HG03354 (cell line): ENCODE data around the gene TMEM222.

Experiments
- ATAC-seq: cut with Tn5 transposase; IDR thresholded peaks from one replicate; pipeline ENCODE4 v1.9.1; 2021; ENCODE audit warnings: mild to moderate bottlenecking; ENCODE audit not compliant: unreplicated experiment, poor library complexity, severe bottlenecking

TMEM222 gene

GRCh38 chr1:27338751-27339150, 16.8 kb downstream of the TMEM222 start:
- ATAC-seq = no peak

DNA sequence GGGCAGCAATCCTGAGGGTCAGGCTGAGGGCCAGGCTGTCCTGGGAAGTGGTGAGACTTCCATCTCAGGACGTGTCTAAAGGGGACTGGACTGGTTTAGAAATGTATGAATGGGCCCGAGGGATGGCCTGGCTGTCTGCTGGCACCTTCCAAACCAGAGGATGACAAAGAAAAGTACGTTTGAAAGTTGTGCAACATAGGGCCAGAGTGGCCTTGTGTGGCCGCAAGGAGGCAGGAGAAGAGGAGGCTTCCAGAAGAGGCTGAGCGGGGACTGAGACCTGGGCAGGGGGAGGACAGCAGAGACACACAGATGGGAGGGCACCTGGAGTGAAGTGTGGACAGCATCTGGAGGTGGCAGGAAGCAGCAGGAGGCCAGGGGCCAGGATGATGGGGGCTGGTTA, 17.2 kb downstream of the TMEM222 start:
- no peak for ATAC-seq

DNA sequence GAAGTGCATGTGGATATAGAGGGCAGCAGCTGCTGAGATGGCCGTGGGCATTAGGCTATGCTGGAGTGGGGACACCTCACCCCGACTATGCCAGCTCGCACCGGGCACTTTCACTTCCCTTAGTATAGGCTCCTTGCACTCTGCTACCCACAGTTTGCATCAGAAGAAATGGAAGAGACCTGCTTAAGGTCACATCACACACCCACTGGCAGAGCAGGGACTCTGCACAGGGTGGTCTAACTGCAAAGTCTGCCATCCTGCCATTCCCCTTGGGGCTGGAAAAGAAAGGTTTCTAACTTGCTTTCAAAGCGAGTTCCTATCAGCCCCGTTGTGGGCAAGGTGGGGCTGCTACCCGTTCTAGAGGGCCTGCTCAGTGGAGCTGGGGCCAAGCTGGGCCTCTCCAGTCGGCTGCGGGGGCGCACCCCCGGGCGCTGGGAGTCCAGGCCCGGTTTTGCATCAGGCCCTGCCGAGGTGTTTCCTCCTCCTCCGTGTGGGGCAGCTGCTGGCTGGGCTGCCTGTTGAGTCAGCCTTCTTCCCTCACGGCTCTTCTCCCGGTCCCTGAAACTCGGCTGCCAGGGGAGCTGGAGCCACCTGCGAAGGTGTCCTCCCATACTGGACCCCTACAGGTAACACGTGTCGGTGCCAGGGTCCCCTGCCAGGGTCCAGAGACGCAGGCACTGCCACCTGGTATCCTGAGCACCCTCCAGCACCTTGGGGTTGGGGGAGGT, 19.7 kb downstream of the TMEM222 start, which contains the start of gene SYTL1:
Gene SYTL1, plus strand, starts transcription at position 498 of the 728 bp plus-strand sequence. CDS start 3,313 bp downstream, outside the sequence.
- peak; percentile 64 for ATAC-seq

- ATAC-seq = no peak
Observed at GRCh38 chr1:27342391-27342777, 20.4 kb downstream of the TMEM222 start.

- no peak for ATAC-seq
Observed at GRCh38 chr1:27342778-27343638, 21.0 kb downstream of the TMEM222 start.

DNA sequence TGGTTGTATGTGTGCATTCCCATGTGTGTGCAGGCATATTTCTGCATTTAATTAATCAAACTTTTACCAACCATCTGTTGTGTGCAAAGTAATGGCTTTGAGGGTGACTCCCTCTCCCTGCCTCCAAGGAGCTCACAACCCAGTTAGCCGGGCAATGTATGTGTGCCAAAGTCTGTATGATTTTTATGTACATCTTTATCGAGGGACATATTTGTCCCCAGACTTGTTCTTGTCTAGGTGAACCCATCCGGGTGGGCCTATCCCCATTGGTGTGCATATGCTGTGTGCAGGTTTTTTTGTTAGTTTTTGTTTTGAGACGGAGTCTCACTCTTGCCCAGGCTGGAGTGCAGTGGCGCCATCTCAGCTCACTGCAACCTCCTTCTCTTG, 21.7 kb downstream of the TMEM222 start:
- ATAC-seq = no peak

GRCh38 chr1:27345272-27345671, 23.3 kb downstream of the TMEM222 start:
- no peak for ATAC-seq

- ATAC-seq = no peak
Observed at GRCh38 chr1:27346357-27346756, 24.4 kb downstream of the TMEM222 start.

- ATAC-seq = no peak
Observed at GRCh38 chr1:27346991-27347624, 25.1 kb downstream of the TMEM222 start.

- no peak for ATAC-seq
Observed at GRCh38 chr1:27348861-27349783, 27.2 kb downstream of the TMEM222 start.

DNA sequence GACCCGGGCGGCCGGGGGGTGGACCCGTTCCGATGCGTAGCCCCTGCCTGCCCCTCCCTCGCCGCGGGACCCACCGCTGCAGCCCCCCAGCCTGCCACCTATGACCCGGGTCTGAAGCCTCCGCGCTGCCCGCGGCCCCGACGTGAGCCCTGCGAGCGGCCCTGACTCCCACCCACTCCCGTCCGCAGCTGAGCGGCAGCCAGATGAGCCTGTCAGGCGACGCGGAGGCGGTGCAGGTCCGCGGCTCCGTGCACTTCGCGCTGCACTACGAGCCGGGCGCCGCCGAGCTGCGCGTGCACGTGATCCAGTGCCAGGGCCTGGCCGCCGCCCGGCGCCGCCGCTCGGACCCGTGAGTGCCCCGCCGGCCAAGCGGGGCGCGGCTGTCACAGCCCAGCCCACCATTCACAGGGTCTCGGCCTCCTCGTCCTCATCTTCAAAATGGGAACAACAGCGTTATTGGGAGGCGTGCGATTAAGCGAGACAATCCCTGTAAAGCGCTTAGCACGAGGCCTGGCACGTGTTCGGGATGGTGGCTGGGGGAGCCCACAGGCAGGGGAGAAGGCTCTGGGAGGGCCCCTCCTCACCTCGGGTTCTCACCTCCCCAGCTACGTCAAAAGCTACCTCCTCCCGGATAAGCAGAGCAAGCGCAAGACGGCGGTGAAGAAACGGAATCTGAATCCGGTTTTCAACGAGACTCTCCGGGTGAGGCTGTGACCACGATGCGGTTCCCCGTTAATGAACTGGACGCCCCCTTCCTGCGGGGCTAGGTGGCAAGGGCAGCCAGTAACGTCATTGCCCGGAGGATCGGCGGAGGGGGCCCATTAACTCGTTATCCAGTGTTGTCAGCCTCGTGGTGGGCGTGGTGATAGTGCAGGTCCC, 28.1 kb downstream of the TMEM222 start:
- no peak for ATAC-seq

GRCh38 chr1:27350663-27351540, 28.9 kb downstream of the TMEM222 start:
- no peak for ATAC-seq

- no peak for ATAC-seq
Observed at GRCh38 chr1:27351541-27352107, 29.7 kb downstream of the TMEM222 start.

- ATAC-seq = no peak
Observed at GRCh38 chr1:27353166-27353565, 31.2 kb downstream of the TMEM222 start.

GRCh38 chr1:27353629-27354028, 31.7 kb downstream of the TMEM222 start:
- ATAC-seq = no peak

- no peak for ATAC-seq
Observed at GRCh38 chr1:27355683-27356082, 33.7 kb downstream of the TMEM222 start.

GRCh38 chr1:27356277-27356618, 34.3 kb downstream of the TMEM222 start:
- ATAC-seq = no peak
